Endothelial cell of umbilical vein (primary cell): ENCODE results near the gene SCAMP1. TPM values are rescaled to one million over a fixed set of nuclear protein-coding genes. Genes with fewer than 3 reads are reported as not detected.

ENCODE experiments used
- BruUV-seq: library from RNA; stranded (reverse); fragments of 400-500 nt; replicated peaks from 2 replicates; lab custom pipeline; 2021; lab: Mats Ljungman, UMichigan
- CTCF ChIA-PET: fragments of 300-600, 350-600 bp; sonication (Branson Sonifier 250); formaldehyde crosslinking; loops from one replicate; lab custom pipeline; 2021; ENCODE audit warnings: antibody characterized with exemption, inconsistent platforms; lab: Charles Lee
- POLR2A ChIA-PET: fragments of 300-600, 350-600 bp; sonication (Branson Sonifier 250); formaldehyde crosslinking; loops from one replicate; lab custom pipeline; 2021; ENCODE audit warnings: antibody characterized with exemption, inconsistent platforms; lab: Charles Lee
- DNase-seq: peaks from one replicate; pipeline ENCODE4 v3.0.0-alpha.2; 2011; ENCODE audit warnings: low read depth, low spot score
- FAIRE-seq: peaks from 2 replicates; lab custom pipeline; 2011; peaks lifted over from hg19 to GRCh38; lab: Jason Lieb, UNC
- H2AFZ ChIP-seq: 2 replicates; pipeline ENCODE4 v1.6.0; 2012; ENCODE audit warnings: low read depth, low read length, control low read depth, inconsistent platforms
- H3K27ac ChIP-seq: 2 replicates; pipeline ENCODE4 v1.5.1; 2011; ENCODE audit warnings: low read depth, mild to moderate bottlenecking, control low read depth, low read length, moderate library complexity; ENCODE audit not compliant: insufficient read depth
- H3K27me3 ChIP-seq, 2 experiments: 2 replicates each; pipeline versions ENCODE4 v1.6.0 to v1.6.1; 2011; ENCODE audit warnings: low read length in 2 of 2, mixed read lengths in 1 of 2; ENCODE audit not compliant: control insufficient read depth in 2 of 2, insufficient read depth in 2 of 2
- H3K36me3 ChIP-seq, 2 experiments: 2 replicates in 1 of 2; 3 replicates in 1 of 2; pipeline ENCODE4 v1.5.1; 2011; ENCODE audit warnings: low read length in 2 of 2, mild to moderate bottlenecking in 1 of 2, moderate library complexity in 1 of 2; ENCODE audit not compliant: control insufficient read depth in 2 of 2, insufficient read depth in 2 of 2; ENCODE audit errors: extremely low read depth in 1 of 2
- H3K4me1 ChIP-seq: 3 replicates; pipeline ENCODE4 v1.5.1; 2011; ENCODE audit warnings: mild to moderate bottlenecking, low read length; ENCODE audit not compliant: control insufficient read depth, insufficient read depth; ENCODE audit errors: extremely low read depth
- H3K4me2 ChIP-seq: 2 replicates; pipeline ENCODE4 v1.6.1; 2011; ENCODE audit warnings: low read length, control low read depth, mixed read lengths; ENCODE audit not compliant: insufficient read depth
- H3K4me3 ChIP-seq, 3 experiments: fragments of 200-600 bp in 1 of 3; sonication (generic), shearing (Covaris generic) in 1 of 3; replicated peaks in 1 of 3; 2 replicates each; pipeline ENCODE4 v1.5.1; 2011 to 2016; ENCODE audit warnings: control low read depth in 3 of 3, low read length in 3 of 3, mild to moderate bottlenecking in 2 of 3, inconsistent platforms in 1 of 3, low read depth in 1 of 3, moderate library complexity in 1 of 3; ENCODE audit not compliant: insufficient read depth in 1 of 3
- H3K79me2 ChIP-seq: 2 replicates; pipeline ENCODE4 v1.6.0; 2012; ENCODE audit warnings: low read length, inconsistent platforms; ENCODE audit not compliant: control insufficient read depth, insufficient read depth
- H3K9ac ChIP-seq: replicated peaks from 2 replicates; pipeline ENCODE3; 2011; ENCODE audit warnings: low read length, control low read depth; ENCODE audit not compliant: insufficient read depth; ENCODE audit errors: extremely low read depth
- H3K9me1 ChIP-seq: replicated peaks from 3 replicates; pipeline ENCODE4 v1.6.0; 2011; ENCODE audit warnings: mild to moderate bottlenecking, low read length; ENCODE audit not compliant: control insufficient read depth, insufficient read depth; ENCODE audit errors: extremely low read depth
- H3K9me3 ChIP-seq: replicated peaks from 2 replicates; pipeline ENCODE4 v1.5.1; 2012; ENCODE audit warnings: low read length, inconsistent platforms; ENCODE audit not compliant: control insufficient read depth, insufficient read depth
- H4K20me1 ChIP-seq: replicated peaks from 2 replicates; pipeline ENCODE3; 2011; ENCODE audit warnings: mild to moderate bottlenecking, low read length; ENCODE audit not compliant: control insufficient read depth, insufficient read depth; ENCODE audit errors: extremely low read depth
- FOS ChIP-seq: IDR thresholded peaks from 2 replicates; pipeline ENCODE4 v1.6.1; 2011; ENCODE audit warnings: mild to moderate bottlenecking, low read length, moderate library complexity, borderline replicate concordance; ENCODE audit not compliant: insufficient read depth
- MYC ChIP-seq: IDR thresholded peaks from one replicate; pipeline ENCODE4 v1.6.1; 2011; ENCODE audit warnings: mild to moderate bottlenecking, low read depth, low read length
- POLR2AphosphoS5 ChIP-seq: IDR thresholded peaks from 2 replicates; pipeline ENCODE4 v1.6.1; 2012; ENCODE audit warnings: low read depth, mild to moderate bottlenecking, control low read depth, low read length, moderate library complexity; ENCODE audit not compliant: insufficient read depth
- dilution Hi-C: fragments of 300-500 bp; cut with MboI; formaldehyde crosslinking; loops from one replicate; pipeline ENCODE4 v1.15.0; 2019; ENCODE audit warnings: low sequenced_read_pairs; ENCODE audit not compliant: extremely low pct_ligation_motif_present
- intact Hi-C: fragments of 100-400 bp; cut with micrococcal nuclease; formaldehyde crosslinking; loops from one replicate; pipeline ENCODE4 v1.10.0; 2022
- polyA plus RNA-seq, 4 experiments: library from polyadenylated mRNA; depleted of rRNA in 3 of 4; stranded (reverse) in 3 of 4; unstranded in 1 of 4; fragments of >200 nt; gene quantifications; 2 replicates each; pipeline versions ENCODE4 v1.2.1 to v1.2.3, GENCODE V29; 2011 to 2012; ENCODE audit warnings: missing spikeins in 1 of 4
- total RNA-seq: library from RNA; stranded (reverse); gene quantifications from 2 replicates; pipeline ENCODE4 v1.2.3, GENCODE V29; 2021
- TF ChIP-seq, protein P1 (sequence below): IDR thresholded peaks from 2 replicates; pipeline ENCODE4 v1.6.1; 2011; ENCODE audit not compliant: insufficient read depth, insufficient read length
- TF ChIP-seq, protein P2 (sequence below), 2 donors: IDR thresholded peaks; 1 replicate in 1 of 2; 2 replicates in 1 of 2; pipeline ENCODE4 v1.5.1; 2011; ENCODE audit warnings: low read length in 2 of 2, mild to moderate bottlenecking in 2 of 2, moderate library complexity in 2 of 2, control low read depth in 1 of 2, inconsistent platforms in 1 of 2, low read depth in 1 of 2; ENCODE audit not compliant: insufficient read depth in 1 of 2; ENCODE audit errors: extremely low read depth in 1 of 2

Gene SCAMP1
- total and polyA plus RNA-seq, 2 donors (not counting 3 experiments of a cell fraction or from before 2014, with no cell fraction given), result 13.7 to 29.0 TPM

DNA sequence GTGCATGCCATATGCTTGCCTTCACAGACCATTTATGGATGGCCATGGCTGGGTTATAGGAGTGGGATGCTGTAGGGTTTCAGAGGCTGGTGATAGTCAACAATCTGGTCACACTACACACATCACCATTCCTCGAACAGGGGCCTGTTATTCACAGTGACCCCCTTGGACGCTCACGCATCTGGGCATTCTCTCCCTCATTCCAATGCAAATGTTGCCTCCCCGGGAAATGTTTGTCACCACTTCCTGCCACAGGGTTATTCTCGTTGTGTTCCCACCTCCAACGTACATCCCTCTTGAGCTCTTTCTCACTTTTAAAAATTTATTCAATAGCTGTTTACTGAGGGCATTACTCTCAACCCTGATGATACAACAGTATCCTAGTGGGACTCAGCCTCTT is 135.4 kb downstream of the SCAMP1 start:
- no peaks in the 10 kb centered on the region for H3K27me3 ChIP-seq
- H4K20me1 ChIP-seq, result no peaks in the 10 kb centered on the region
- BruUV-seq, result no TSS peak
- H3K9ac ChIP-seq, result no peak overlapping the region
- TF ChIP-seq, protein P1, sequence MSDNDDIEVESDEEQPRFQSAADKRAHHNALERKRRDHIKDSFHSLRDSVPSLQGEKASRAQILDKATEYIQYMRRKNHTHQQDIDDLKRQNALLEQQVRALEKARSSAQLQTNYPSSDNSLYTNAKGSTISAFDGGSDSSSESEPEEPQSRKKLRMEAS, result no peak
- TF ChIP-seq POLR2AphosphoS5 (no peak), MYC (no peak), FOS (no peak)
- TF ChIP-seq, protein P2, sequence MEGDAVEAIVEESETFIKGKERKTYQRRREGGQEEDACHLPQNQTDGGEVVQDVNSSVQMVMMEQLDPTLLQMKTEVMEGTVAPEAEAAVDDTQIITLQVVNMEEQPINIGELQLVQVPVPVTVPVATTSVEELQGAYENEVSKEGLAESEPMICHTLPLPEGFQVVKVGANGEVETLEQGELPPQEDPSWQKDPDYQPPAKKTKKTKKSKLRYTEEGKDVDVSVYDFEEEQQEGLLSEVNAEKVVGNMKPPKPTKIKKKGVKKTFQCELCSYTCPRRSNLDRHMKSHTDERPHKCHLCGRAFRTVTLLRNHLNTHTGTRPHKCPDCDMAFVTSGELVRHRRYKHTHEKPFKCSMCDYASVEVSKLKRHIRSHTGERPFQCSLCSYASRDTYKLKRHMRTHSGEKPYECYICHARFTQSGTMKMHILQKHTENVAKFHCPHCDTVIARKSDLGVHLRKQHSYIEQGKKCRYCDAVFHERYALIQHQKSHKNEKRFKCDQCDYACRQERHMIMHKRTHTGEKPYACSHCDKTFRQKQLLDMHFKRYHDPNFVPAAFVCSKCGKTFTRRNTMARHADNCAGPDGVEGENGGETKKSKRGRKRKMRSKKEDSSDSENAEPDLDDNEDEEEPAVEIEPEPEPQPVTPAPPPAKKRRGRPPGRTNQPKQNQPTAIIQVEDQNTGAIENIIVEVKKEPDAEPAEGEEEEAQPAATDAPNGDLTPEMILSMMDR (IDR thresholded peaks at IDR 0.05; ENCODE audit: extremely low read depth in 1 of 2, insufficient read depth in 1 of 2, low read depth in 1 of 2, low read length in 2 of 2), result no peak
- dilution Hi-C loops (no loop called here), intact Hi-C loops (no loop called here)
- peak overlapping the region; percentile 33 for H3K27ac ChIP-seq
- peaks cover 16% of the 10 kb centered on the region for H3K4me1 ChIP-seq
- FAIRE-seq, result peak; percentile 64
- H3K4me3 ChIP-seq, result no peak overlapping the region
- no peaks in the 10 kb centered on the region for H3K9me3 ChIP-seq
- H3K36me3 ChIP-seq, result no peaks in the 10 kb centered on the region
- H3K4me2 ChIP-seq, result peak overlapping the region; percentile 5
- POLR2A ChIA-PET, result interaction anchor here (1.0 kb wide), 1 partner anchor 9 kb away, joined by 4 read pairs; no protein-coding TSS in a partner anchor
- CTCF ChIA-PET, result interaction anchor here (0.7 to 2.7 kb wide), 5 partner anchors 9 to 38 kb away, joined by 3 to 16 read pairs (median 4); no protein-coding TSS in a partner anchor
- peak; percentile 27 for DNase-seq
- no peak overlapping the region for H2AFZ ChIP-seq
- H3K79me2 ChIP-seq, result peaks cover 16% of the 10 kb centered on the region
- no peaks in the 10 kb centered on the region for H3K9me1 ChIP-seq
